Naive B cell (primary cell): ENCODE measurements around the gene KNL1. TPM values are rescaled to one million over a fixed set of nuclear protein-coding genes. Genes with fewer than 3 reads are reported as not detected.

Experiments
- ATAC-seq, 2 donors: fragments of 150-1000 bp; cut with Tn5 transposase; 2 replicates each; pipeline ENCODE4 v1.10.0; 2021; ENCODE audit warnings: low read depth in 2 of 2, mild to moderate bottlenecking in 2 of 2, moderate library complexity in 2 of 2
- DNase-seq: peaks from one replicate; pipeline ENCODE4 v3.0.0; 2022
- H3K27ac Mint-ChIP-seq, 6 donors: one replicate each; pipeline ENCODE4 v1.8.0; 2020 to 2022; ENCODE audit warnings: mild to moderate bottlenecking in 6 of 6, mixed read lengths in 6 of 6, moderate library complexity in 5 of 6, inconsistent platforms in 2 of 6
- H3K27me3 Mint-ChIP-seq, 3 donors: one replicate each; pipeline ENCODE4 v1.8.0; 2021 to 2022; ENCODE audit warnings: mixed read lengths in 3 of 3, mild to moderate bottlenecking in 1 of 3
- H3K36me3 Mint-ChIP-seq, 2 donors: one replicate each; pipeline ENCODE4 v1.8.0; 2020 to 2022; ENCODE audit warnings: mixed read lengths in 2 of 2, inconsistent platforms in 1 of 2, mild to moderate bottlenecking in 1 of 2
- H3K4me1 Mint-ChIP-seq, 3 donors: one replicate each; pipeline ENCODE4 v1.8.0; 2020 to 2022; ENCODE audit warnings: mixed read lengths in 3 of 3, inconsistent platforms in 1 of 3, mild to moderate bottlenecking in 1 of 3, moderate library complexity in 1 of 3
- H3K4me3 Mint-ChIP-seq, 8 donors: one replicate each; pipeline ENCODE4 v1.8.0; 2020 to 2022; ENCODE audit warnings: mild to moderate bottlenecking in 8 of 8, mixed read lengths in 8 of 8, moderate library complexity in 8 of 8, inconsistent platforms in 2 of 8
- H3K9me3 Mint-ChIP-seq, 7 donors: one replicate each; pipeline ENCODE4 v1.8.0; 2020 to 2022; ENCODE audit warnings: mixed read lengths in 7 of 7, mild to moderate bottlenecking in 5 of 7, inconsistent platforms in 2 of 7, moderate library complexity in 1 of 7
- polyA plus RNA-seq, 6 donors: library from polyadenylated mRNA; unstranded; fragments of 300-500 nt; fragmentation: Illumina TruSeq; gene quantifications; one replicate each; pipeline ENCODE4 v1.2.3, GENCODE V29; 2021; ENCODE audit warnings: low read depth in 6 of 6

KNL1 gene, protein sequence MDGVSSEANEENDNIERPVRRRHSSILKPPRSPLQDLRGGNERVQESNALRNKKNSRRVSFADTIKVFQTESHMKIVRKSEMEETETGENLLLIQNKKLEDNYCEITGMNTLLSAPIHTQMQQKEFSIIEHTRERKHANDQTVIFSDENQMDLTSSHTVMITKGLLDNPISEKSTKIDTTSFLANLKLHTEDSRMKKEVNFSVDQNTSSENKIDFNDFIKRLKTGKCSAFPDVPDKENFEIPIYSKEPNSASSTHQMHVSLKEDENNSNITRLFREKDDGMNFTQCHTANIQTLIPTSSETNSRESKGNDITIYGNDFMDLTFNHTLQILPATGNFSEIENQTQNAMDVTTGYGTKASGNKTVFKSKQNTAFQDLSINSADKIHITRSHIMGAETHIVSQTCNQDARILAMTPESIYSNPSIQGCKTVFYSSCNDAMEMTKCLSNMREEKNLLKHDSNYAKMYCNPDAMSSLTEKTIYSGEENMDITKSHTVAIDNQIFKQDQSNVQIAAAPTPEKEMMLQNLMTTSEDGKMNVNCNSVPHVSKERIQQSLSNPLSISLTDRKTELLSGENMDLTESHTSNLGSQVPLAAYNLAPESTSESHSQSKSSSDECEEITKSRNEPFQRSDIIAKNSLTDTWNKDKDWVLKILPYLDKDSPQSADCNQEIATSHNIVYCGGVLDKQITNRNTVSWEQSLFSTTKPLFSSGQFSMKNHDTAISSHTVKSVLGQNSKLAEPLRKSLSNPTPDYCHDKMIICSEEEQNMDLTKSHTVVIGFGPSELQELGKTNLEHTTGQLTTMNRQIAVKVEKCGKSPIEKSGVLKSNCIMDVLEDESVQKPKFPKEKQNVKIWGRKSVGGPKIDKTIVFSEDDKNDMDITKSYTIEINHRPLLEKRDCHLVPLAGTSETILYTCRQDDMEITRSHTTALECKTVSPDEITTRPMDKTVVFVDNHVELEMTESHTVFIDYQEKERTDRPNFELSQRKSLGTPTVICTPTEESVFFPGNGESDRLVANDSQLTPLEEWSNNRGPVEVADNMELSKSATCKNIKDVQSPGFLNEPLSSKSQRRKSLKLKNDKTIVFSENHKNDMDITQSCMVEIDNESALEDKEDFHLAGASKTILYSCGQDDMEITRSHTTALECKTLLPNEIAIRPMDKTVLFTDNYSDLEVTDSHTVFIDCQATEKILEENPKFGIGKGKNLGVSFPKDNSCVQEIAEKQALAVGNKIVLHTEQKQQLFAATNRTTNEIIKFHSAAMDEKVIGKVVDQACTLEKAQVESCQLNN (N-terminal part only)
- 1 to 10 TPM in 5 of 6 donors, under 1 TPM in 1; 0.96 to 2.1 (median 1.5) TPM for polyA plus RNA-seq

- Mint-ChIP-seq H3K36me3 (no peaks in the 10 kb centered on the region), H3K9me3 (no peaks in the 10 kb centered on the region), H3K4me1 (peaks cover 13 to 33% (median 14%) of the 10 kb centered on the region in 3 donors), H3K27ac (peak within 1 kb of the TSS; percentile 98 to 100 (median 99)), H3K27me3 (no peaks in the 10 kb centered on the region), H3K4me3 (peak within 1 kb of the TSS; percentile 83 to 99 (median 96))
- ATAC-seq (peak; percentile 82), DNase-seq (peak; percentile 91)
Observed at GRCh38 chr15:40593588-40594428, at the start of gene KNL1. Gene KNL1, plus strand, starts transcription at chr15:40594249. Its CDS starts 8,683 bp downstream, at chr15:40602932.

GRCh38 chr15:40545457-40545856 is 48.6 kb upstream of the KNL1 start:
- Mint-ChIP-seq H3K4me1 (peaks cover 61 to 94% (median 86%) of the 10 kb centered on the region in 3 donors), H3K9me3 (no peaks in the 10 kb centered on the region), H3K27me3 (no peaks in the 10 kb centered on the region), H3K27ac (peak overlapping the region; percentile 88 to 99 (median 97)), H3K4me3 (peak overlapping the region in 4 of 8 donors; percentile 39 to 84 (median 52)), H3K36me3 (peaks cover 10 to 29% of the 10 kb centered on the region in 2 donors)
- no peak for ATAC-seq
- no peak for DNase-seq

DNA sequence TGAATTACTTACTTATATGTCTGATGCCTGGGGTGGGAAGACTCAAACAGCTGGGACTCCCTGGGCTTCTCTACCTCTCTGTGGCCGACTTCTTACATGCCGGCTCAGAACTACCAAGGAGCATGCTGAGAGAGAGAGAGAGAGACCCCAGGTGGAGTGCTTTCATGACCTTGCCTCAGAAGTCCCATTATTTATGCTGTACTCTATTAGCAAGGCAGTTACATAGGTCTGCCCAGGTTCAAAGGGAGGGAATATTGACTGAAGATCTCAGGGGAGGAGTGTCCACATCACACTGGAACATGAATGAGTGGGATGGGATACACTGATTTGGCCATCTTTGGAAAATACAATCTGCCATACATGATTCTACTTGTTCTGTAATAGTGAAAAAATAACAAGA is 45.4 kb upstream of the KNL1 start:
- DNase-seq (no peak), ATAC-seq (no peak)
- Mint-ChIP-seq H3K27ac (peak overlapping the region; percentile 70 to 98 (median 88)), H3K9me3 (peaks cover 0 to 1% (median 0%) of the 10 kb centered on the region in 7 donors), H3K4me3 (peak overlapping the region in 6 of 8 donors; percentile 4 to 74 (median 57)), H3K4me1 (peaks cover 66 to 95% (median 93%) of the 10 kb centered on the region in 3 donors), H3K36me3 (peaks cover 23 to 29% of the 10 kb centered on the region in 2 donors), H3K27me3 (no peaks in the 10 kb centered on the region)

- H3K27me3 Mint-ChIP-seq, result no peaks in the 10 kb centered on the region
- ATAC-seq, result no peak
- H3K36me3 Mint-ChIP-seq, result peaks cover 28 to 36% of the 10 kb centered on the region in 2 donors
- H3K4me1 Mint-ChIP-seq, result peaks cover 67 to 95% (median 93%) of the 10 kb centered on the region in 3 donors
- peak overlapping the region; percentile 91 to 96 (median 94) for H3K27ac Mint-ChIP-seq
- peaks cover 0 to 2% (median 0%) of the 10 kb centered on the region in 7 donors for H3K9me3 Mint-ChIP-seq
- H3K4me3 Mint-ChIP-seq, result peak overlapping the region; percentile 62 to 91 (median 77)
- DNase-seq, result no peak
Observed at GRCh38 chr15:40549894-40550293, 44.2 kb upstream of the KNL1 start.

DNA sequence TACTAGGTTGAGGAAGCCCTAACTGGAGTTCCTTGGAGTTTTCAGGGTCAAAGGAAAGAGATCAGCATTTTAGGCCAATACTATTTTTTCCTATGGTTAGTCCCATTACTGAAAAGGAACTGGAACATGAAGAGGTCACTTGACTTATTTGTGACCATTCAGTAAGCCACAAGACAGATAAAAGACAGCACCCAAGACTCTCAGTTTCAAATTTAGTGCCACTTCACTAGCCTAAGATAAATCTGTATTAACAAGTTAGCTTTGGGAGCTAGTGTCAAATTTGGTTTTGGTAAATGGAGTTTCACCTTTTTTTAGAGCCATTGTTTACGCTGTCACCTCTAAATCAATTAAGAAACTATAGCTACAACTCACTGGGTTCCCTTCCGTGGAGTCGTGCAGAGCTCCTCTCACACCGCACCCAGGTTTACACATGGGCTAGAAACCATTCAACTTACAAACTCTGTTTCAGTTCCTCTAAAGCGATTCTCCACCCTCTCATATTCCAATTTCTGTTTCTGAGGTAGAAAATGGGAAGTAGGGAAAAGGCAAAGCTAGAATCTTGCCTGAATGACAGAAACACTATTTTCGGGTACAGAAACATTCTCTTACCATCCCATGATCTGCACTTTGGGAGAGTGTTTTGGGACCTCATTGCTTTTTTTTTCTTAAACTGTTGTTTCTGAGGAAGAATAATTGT is 43.6 kb upstream of the KNL1 start:
- Mint-ChIP-seq H3K27ac (peak overlapping the region; percentile 91 to 96 (median 94)), H3K9me3 (peaks cover 0 to 2% (median 0%) of the 10 kb centered on the region in 7 donors), H3K27me3 (no peaks in the 10 kb centered on the region), H3K36me3 (peaks cover 28 to 42% of the 10 kb centered on the region in 2 donors), H3K4me1 (peaks cover 67 to 95% (median 93%) of the 10 kb centered on the region in 3 donors), H3K4me3 (peak overlapping the region; percentile 67 to 91 (median 82))
- ATAC-seq, result peak; percentile 96 to 97
- DNase-seq, result peak; percentile 80

- peaks cover 80 to 97% (median 97%) of the 10 kb centered on the region in 3 donors for H3K4me1 Mint-ChIP-seq
- peak overlapping the region; percentile 73 to 100 (median 97) for H3K4me3 Mint-ChIP-seq
- peak overlapping the region; percentile 93 to 98 (median 96) for H3K27ac Mint-ChIP-seq
- H3K36me3 Mint-ChIP-seq, result peaks cover 21 to 54% of the 10 kb centered on the region in 2 donors
- peaks cover 0 to 5% (median 0%) of the 10 kb centered on the region in 7 donors for H3K9me3 Mint-ChIP-seq
- ATAC-seq, result no peak
- DNase-seq, result no peak
- H3K27me3 Mint-ChIP-seq, result no peaks in the 10 kb centered on the region
Observed at GRCh38 chr15:40554161-40554525, 39.9 kb upstream of the KNL1 start.

DNA sequence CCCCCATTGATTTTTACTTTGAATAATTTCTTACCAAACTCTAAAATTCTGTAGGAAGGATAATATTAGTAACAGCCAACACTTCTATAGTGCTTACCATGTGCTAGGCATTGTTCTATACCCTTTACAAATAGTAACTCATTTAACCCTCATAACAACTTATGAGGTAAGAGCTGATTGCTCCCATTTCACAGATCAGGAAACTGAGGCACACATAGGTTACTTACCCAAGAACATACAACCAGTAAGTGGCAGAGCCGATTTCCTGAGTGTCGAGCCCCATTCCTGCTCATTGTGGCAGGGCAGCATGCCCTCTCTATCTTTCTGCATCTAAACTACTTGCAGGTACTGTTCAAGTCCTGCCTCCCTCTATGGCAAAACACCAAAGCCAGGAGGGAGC is 38.2 kb upstream of the KNL1 start:
- peaks cover 0 to 5% (median 0%) of the 10 kb centered on the region in 7 donors for H3K9me3 Mint-ChIP-seq
- no peaks in the 10 kb centered on the region for H3K27me3 Mint-ChIP-seq
- H3K36me3 Mint-ChIP-seq, result peaks cover 25 to 47% of the 10 kb centered on the region in 2 donors
- H3K4me3 Mint-ChIP-seq, result peak overlapping the region in 7 of 8 donors; percentile 73 to 100 (median 97)
- no peak for DNase-seq
- peaks cover 79 to 97% (median 95%) of the 10 kb centered on the region in 3 donors for H3K4me1 Mint-ChIP-seq
- ATAC-seq, result no peak
- peak overlapping the region; percentile 41 to 97 (median 94) for H3K27ac Mint-ChIP-seq

DNA sequence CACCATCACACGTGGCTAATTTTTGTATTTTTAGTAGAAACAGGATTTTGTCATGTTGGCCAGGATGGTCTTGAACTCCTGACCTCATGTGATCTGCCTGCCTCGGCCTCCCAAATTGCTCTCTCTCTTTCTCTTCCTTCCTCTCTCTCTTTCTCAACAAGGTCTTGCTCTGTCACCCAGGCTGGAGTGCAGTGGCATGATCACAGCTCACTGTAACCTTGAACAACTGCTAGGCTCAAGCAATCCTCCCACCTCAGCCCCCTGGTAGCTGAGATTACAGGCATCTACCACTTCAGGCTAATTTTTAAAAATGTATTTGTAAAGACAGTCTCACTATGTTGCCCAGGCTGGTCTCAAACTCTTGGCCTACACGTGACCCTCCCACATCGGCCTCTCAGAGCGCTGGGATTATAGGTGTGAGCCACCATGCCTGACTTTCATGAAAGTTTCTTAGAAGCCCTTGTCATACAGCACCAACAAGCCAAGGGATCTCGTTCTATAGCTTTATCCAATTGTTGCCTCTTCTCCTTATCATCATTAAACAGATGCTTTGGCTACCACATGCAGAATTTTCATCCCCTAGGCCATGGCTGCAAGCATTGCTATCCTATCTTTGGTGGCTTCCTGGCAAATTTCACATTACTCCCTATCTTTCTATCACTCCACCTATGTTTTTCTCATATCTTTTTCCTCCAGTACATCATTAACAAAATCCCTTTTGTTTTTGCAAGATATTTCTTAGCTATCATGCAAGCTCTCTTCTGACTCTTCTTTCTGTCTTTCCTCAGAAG is 34.9 kb upstream of the KNL1 start:
- DNase-seq (no peak), ATAC-seq (no peak)
- Mint-ChIP-seq H3K4me1 (peaks cover 73 to 97% (median 75%) of the 10 kb centered on the region in 3 donors), H3K4me3 (peak overlapping the region; percentile 73 to 100 (median 91)), H3K27ac (peak overlapping the region; percentile 93 to 98 (median 95)), H3K9me3 (peaks cover 0 to 2% (median 0%) of the 10 kb centered on the region in 7 donors), H3K36me3 (peaks cover 25 to 37% of the 10 kb centered on the region in 2 donors), H3K27me3 (no peaks in the 10 kb centered on the region)

GRCh38 chr15:40562691-40563090 is 31.4 kb upstream of the KNL1 start:
- H3K27ac Mint-ChIP-seq, result peak overlapping the region in 3 of 6 donors; percentile 3 to 65 (median 39)
- DNase-seq (no peak), ATAC-seq (no peak)
- H3K4me1 Mint-ChIP-seq, result peaks cover 54 to 87% (median 63%) of the 10 kb centered on the region in 3 donors
- H3K36me3 Mint-ChIP-seq, result peaks cover 5 to 10% of the 10 kb centered on the region in 2 donors
- peak overlapping the region; percentile 30 to 98 (median 84) for H3K4me3 Mint-ChIP-seq
- peaks cover 0 to 2% (median 0%) of the 10 kb centered on the region in 7 donors for H3K9me3 Mint-ChIP-seq
- H3K27me3 Mint-ChIP-seq, result no peaks in the 10 kb centered on the region

GRCh38 chr15:40563426-40563825 is 30.6 kb upstream of the KNL1 start:
- Mint-ChIP-seq H3K9me3 (peaks cover 0 to 2% (median 0%) of the 10 kb centered on the region in 7 donors), H3K4me1 (peaks cover 48 to 80% (median 56%) of the 10 kb centered on the region in 3 donors), H3K36me3 (peaks cover 5 to 10% of the 10 kb centered on the region in 2 donors), H3K4me3 (peak overlapping the region; percentile 90 to 98 (median 97)), H3K27ac (peak overlapping the region in 5 of 6 donors; percentile 82 to 94 (median 83)), H3K27me3 (no peaks in the 10 kb centered on the region)
- ATAC-seq (no peak), DNase-seq (no peak)
